AG09319 (cell line): Measurements from ENCODE around the gene DHX57.

Source experiments
- DNase-seq: peaks from one replicate; pipeline ENCODE4 v3.0.0-alpha.2; 2010; ENCODE audit warnings: low read depth; ENCODE audit errors: extremely low read depth
- TF ChIP-seq, protein P1 (sequence below): IDR thresholded peaks from 2 replicates; pipeline ENCODE4 v1.5.1; 2011; ENCODE audit warnings: low read depth, mild to moderate bottlenecking, inconsistent platforms, low read length, moderate library complexity

The DHX57 gene

DNA sequence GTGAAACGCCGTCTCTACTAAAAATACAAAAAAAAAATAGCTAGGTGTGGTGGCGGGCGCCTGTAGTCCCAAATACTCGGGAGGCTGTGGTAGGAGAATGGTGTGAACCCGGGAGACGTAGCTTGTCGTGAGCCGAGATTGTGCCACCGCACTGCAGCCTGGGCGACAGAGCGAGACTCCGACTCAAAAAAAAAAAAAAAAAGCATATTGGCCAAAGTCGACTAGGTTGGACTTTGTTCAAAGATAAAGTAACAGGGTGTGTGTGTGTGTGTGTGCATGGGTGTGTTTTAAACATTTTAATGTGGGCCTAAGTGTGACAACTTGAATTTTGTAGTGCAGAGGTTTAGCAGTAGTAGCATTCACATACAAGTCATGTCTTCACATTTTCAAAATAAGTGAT, 86.0 kb downstream of the DHX57 start:
- no peak for DNase-seq
- TF ChIP-seq, protein P1, sequence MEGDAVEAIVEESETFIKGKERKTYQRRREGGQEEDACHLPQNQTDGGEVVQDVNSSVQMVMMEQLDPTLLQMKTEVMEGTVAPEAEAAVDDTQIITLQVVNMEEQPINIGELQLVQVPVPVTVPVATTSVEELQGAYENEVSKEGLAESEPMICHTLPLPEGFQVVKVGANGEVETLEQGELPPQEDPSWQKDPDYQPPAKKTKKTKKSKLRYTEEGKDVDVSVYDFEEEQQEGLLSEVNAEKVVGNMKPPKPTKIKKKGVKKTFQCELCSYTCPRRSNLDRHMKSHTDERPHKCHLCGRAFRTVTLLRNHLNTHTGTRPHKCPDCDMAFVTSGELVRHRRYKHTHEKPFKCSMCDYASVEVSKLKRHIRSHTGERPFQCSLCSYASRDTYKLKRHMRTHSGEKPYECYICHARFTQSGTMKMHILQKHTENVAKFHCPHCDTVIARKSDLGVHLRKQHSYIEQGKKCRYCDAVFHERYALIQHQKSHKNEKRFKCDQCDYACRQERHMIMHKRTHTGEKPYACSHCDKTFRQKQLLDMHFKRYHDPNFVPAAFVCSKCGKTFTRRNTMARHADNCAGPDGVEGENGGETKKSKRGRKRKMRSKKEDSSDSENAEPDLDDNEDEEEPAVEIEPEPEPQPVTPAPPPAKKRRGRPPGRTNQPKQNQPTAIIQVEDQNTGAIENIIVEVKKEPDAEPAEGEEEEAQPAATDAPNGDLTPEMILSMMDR = no peak

DNA sequence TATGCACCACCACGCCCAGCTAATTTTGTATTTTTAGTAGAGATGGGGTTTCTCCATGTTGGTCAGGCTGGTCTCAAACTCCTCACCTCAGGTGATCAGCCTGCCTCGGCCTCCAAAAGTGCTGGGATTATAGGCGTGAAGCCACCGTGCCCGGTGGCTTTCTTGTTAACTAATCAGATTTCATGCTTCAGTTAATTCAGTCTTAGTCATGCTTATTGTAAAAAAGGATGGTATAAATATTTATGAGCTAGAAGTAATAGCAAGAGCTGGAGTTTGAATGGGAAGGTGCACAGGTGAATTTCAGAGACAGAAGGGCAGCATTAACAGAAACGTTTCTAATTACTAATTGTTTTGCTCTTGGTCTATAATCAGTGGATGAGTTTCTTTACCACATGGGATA, 87.4 kb downstream of the DHX57 start:
- DNase-seq = no peak
- TF ChIP-seq, protein P1 = no peak

DNA sequence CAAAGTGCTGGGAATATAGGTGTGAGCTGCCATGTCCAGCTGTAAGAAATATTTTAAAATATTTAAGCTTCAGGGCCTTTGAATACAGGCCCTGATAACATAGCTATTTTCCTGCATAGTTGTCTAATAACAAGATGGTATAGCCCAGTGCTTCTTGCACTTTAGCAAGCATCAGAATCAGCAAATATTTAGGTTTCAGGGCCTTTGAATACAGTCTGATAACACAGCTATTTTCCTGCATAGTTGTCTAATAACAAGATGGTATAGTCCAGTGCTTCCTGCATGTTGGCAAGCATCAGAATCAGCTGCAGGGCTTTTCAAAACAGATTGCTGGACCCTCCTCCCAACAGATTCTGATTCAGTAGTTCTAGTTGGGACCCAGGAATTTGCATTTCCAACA, 92.1 kb downstream of the DHX57 start:
- TF ChIP-seq, protein P1 = no peak
- DNase-seq = no peak

DNA sequence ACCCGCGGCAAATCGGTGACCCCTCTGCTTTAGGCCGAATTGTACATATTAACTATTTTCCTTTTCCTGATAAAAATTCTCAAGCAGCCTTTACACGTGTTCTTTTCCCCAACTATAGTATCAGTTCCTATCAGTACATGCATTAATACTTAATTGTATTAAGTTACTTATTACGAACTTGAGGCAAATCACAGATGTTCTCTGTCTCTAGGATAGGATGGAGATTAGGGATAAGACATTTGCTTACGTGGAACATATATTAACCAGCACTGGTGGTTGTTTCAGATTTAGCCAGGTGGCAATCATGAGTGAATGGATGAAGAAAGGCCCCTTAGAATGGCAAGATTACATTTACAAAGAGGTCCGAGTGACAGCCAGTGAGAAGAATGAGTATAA, 97.0 kb downstream of the DHX57 start:
- TF ChIP-seq, protein P1 = no peak
- DNase-seq = no peak

DNA sequence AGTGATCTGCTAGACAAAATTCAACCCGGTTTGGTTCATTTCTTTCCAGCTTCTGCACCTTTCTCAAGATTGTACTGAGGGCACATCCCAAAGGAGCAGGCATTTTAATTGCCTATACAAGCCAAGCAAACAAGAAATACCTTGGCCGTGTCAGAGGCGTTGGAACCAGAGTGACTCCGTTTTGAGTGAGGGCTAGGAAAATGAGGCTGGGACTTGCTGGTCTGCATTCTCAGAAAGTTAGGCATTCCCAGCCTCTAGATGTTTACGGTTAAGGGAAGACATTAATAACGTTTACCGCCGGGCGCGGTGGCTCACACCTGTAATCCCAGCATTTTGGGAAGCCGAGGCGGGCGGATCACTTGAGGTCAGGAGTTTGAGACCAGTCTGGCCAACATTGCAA, 99.2 kb downstream of the DHX57 start:
- DNase-seq = no peak
- TF ChIP-seq, protein P1 = no peak

DNA sequence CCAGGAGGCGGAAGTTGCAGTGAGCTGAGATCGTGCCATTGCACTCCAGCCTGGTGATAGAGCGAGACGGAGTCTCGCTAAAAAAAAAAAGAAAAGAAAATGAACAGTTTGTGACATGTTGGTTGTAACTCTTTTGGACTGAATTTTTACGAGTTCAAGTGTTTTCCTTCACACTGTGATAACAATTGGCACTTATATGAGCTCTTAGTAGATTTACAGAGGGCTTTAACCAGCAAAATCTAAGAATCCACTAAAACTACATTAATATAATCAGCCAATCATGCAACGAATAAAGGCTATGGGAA, 99.9 kb downstream of the DHX57 start:
- no peak for DNase-seq
- TF ChIP-seq, protein P1 = no peak

DNA sequence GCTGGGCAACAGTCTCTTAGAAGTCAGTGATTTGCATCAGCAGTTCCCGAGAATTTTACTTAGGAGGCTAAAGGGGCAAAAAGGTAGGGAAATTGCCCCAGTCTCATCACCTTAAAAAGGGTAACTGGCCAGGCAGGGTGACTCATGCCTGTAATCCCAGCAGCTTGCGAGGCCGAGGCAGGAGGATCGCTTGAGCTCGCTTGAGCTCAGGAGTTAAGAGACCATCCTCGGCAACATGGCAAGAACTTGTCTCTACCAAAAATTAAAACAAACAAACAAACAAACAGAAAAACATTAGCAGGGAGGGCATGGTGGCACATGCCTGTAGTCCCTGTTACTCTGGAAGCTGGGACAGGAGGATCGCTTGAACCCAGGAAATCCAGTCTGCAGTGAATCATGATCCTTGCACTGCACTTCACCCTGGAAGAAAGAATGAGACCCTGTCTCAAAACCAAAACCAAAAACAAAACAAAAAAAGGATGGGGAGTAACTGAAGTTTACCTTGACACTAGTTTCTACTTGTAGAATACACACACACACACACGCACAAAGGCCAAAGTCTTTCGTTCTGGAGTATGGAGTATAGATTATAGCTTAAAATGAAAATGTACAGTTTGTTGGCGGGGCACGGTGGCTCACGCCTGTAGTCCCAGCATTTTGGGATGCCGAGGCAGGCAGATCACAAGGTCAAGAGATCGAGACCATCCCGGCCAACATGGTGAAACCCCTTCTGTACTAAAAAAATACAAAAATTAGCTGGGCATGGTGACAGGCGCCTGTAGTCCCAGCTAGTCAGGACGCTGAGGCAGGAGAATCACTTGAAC, 100.4 kb downstream of the DHX57 start:
- no peak for DNase-seq
- TF ChIP-seq, protein P1 = no peak
